ENCODE results near the gene LSAMP.

The LSAMP gene

DNA sequence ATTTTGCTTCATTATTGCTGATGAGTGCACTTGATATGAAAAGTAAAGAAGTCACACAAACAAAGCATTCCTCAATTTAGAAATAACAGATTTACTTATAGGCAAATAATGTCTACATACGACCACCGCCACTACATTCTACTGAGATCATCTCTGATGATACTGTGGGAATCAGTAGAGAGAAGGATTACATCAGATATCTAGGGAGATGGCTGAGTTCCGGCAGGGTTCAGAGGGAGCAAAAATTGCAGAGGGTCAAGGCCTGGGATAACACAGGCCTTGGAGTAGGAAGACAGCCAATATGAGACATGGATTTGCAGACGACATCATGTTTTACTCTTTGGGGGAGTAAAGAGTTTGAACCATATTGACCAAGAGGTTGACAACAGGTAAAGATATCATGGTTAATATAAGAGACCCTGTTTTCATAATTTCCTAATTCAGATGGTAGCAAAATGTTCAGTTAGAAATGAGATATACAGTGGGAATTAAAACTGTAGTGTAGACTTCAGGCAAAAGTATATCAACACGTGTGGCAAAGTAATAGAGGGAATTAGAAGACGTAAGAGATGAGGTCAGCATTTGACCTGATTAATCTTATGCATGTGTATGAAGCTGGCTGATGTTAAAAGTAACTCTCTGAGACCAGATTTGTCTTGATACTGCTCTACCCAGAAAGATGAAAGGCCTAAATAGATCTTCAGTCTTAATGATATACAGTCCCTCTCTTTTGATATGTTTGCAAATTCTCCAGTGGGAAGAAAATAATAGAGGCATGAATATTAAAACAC, 15.6 kb downstream of the LSAMP start:
- DNase-seq: no peak

DNA sequence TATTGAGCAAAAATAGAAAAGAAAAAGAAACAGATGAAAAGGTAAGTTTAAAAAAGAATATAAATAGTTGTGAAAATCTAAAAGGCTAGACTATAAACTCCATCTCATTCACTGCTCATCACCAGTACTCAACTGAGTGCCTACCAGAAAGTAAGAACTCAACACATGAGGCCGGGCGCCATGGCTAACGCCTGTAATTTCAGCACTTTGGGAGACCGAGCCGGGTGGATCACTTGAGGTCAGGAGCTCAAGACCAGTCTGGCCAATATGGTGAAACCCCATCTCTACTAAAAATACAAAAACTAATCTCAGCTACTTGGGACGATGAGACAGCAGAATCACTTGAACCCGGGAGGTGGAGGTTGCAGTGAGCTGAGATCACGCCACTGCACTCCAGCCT, 19.3 kb downstream of the LSAMP start:
- no peak for DNase-seq

GRCh38 chr3:116425126-116425525, 20.2 kb downstream of the LSAMP start:
- DNase-seq: no peak

DNA sequence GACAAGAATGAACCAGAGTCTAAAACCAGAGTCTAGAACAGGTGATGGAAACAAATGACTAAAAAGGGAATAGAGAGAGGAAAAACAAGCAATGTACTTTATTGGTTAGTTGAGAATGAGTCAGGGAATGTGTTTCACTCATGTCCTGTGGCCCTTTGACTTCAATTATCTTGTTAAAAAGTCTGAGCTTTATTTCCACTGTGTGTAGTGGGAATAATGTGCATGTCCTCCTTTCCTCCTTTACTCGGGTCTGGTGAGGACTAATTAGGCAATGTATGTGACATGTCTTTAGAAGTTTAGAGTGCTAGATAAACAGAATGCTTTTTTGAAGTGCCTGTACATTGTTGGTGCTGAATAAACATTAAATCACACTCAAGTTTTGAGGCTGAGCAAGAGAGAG, 21.3 kb downstream of the LSAMP start:
- no peak for DNase-seq

GRCh38 chr3:116423374-116423773, 21.9 kb downstream of the LSAMP start:
- no peak for DNase-seq

DNA sequence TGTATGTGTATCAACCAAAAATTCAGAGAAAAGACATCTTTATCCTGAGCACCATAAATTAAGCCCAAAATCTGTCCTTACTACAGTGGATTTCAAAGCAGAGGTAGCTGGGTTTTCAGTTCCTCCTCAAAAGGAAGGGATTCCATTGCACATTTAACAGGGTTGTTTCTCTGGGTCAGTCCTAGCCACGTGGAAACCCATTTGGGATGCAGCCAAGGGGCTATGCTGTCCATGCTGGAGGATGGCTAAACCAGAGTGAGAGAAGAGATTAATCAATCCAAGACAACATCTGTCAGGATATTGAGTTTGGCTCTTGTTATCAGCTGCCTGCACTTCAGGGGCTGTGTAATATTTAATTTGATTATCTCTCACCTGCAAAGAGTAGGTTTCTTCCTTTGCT, 28.1 kb downstream of the LSAMP start:
- no peak for DNase-seq

DNA sequence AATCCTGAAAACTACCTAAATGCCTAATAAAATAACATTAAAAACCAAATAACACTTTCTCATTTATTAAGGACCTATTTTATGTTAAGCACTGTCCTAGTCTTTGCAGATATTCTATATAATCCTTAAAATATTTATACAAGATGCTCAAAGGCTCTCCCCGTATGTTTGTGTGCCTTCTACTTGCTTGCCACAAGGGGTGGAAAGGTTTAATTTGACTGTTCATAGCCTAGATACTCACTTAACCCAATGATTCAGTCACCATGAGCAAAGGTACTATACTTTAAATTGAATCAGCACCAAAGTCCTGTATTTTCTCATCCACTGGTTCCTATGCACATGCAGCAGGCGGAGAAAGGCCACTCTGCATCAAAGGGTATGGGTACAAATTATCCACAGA, 32.0 kb downstream of the LSAMP start:
- DNase-seq: no peak

- no peak for DNase-seq
These were observed 36.8 kb downstream of the LSAMP start for GRCh38 chr3:116408473-116408872.

DNA sequence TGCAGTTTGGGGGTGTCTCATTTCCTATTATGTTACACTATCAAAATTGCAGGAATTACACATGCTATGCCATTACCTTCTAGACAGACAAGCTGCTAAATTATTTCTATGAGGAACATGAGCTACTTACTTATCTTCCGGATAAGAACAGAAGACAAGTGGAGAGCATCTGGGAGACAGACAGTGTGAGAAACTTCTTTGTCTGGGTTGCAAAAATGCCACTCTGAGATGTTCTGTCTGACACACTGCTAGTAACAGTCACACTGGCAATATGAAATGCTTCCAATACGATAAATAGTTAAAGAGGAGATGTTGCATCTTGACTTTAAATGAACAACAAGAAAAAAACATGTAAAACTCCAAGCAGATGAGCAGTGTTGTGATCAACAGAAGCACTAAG, 40.1 kb downstream of the LSAMP start:
- no peak for DNase-seq

DNA sequence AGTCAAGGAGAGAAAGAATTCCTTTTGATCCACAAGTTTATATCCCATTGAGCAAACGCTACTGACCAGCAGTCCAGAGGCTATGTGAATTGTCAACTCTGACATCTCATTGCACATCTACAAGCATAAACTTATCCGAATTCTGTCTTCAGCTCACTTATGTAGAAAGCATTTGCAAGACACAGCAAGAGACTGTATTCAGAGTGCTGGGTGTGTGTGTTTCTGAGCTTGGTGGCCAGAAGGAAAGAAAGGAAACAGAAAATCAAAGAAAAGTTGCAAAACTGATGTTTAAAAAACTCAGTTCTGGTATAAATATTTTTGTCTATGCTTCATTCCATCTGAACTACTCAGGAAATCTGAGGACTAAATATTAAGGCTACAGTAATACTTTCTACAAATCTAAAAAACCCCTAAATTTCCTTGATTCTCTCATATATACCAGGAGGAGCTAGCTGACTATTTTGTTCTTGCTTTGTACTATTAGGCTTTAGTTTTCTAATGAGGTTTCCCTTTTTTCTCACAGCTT, 45.5 kb downstream of the LSAMP start:
- DNase-seq: no peak

DNA sequence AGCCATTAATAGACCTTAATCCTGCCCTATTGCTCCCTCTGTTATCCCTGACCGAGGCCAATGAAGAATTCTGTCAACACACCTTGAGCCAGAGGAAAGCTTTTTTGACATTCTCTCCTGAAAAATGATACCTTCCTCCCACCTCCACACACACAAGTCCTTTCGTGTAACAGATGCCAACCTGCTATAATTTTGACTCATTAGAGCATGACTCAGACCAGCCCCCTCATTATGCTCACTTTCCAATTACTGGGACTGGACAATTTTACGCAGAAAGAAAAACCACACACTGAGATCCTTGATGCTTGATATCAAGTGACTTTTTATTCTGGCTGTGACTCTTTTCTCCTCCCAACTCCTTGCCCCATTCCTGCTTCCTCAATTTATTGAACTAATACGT, 50.9 kb downstream of the LSAMP start:
- no peak for DNase-seq

DNA sequence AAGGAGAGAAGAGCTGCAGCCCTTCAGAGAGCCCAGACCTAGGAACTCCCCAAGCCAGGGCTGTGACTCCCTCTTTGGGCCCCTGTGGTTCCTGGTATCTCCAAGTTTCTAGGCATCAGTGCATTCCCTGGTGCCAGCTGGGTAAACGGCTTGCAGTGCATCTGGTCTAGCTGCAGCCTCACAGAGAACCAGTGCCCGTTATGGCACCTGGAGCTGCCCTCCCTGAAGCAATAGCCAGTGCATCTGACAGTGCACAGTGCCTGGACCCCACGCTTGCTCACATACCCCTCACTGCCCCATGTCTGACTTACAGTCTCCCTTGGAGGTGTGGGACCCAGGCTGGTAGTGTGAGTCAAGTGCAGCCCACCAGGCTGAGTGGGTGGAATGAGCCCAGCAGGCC, 52.1 kb downstream of the LSAMP start:
- no peak for DNase-seq

DNA sequence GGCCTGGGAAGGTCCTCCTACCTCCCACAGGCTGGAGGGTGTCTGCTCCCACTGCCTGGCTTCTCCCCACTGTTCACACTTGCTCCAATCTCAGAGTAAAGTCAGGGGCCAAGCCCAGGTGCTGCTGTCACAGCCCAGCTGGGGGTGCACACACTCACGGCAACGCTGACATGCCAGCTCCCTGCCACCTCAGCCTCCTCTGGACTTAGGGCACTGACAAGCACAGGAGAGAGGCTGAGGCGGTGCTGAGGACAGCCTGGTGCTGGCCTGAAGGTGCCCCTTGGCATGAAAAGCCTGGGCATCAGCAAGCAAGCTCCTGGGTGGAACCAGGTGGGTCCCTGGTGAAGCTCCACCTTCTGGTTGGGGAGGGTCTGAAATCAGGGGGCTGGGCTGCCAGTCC, 53.0 kb downstream of the LSAMP start:
- DNase-seq: no peak

GRCh38 chr3:116391296-116392201, 53.7 kb downstream of the LSAMP start:
- no peak for DNase-seq

DNA sequence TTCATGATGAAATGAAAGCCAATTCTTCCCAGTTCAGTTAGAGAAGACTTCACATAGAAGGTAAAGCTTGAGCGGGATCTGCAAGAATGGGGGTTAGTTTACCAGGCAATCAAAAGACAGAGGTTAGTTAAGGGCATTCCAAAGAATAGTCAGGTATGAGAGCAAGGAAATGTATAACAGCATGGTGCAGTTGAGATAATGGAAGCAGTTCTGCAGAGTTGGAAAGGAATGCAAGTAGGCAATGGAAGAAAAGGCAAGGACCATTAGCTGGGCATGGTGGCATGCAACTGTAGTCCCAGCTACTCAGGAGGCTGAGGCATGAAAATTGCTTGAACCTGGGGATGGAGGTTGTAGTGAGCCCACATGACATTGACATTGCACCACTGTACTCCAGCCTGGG, 55.0 kb downstream of the LSAMP start:
- DNase-seq: no peak

GRCh38 chr3:116388867-116389385, 56.4 kb downstream of the LSAMP start:
- no peak for DNase-seq

DNA sequence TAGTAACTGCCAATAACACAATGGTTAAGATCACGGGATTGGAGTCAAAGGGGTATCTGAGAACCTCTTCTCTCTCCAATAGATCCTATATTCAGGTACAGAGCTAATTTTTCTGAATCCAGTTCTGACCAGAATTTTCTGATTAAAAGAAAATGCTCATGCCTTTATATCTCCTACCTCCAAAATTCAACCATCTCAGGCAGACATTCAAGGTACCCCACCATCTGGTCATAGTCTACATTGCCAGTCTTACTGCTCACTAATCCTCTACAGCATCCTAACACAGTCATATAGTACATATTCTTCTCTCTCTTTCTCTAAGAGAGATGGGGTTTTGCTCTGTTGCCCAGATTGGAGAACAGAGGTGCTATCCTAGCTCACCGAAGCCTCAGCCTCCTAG, 59.1 kb downstream of the LSAMP start:
- DNase-seq: no peak

GRCh38 chr3:116384717-116385116, 60.6 kb downstream of the LSAMP start:
- no peak for DNase-seq

- no peak for DNase-seq
These were observed 67.2 kb downstream of the LSAMP start for GRCh38 chr3:116378077-116378476.

GRCh38 chr3:116374901-116375300, 70.4 kb downstream of the LSAMP start:
- no peak for DNase-seq

GRCh38 chr3:116367761-116368395, 77.4 kb downstream of the LSAMP start:
- DNase-seq: no peak

- DNase-seq: no peak
These were observed 89.2 kb downstream of the LSAMP start for GRCh38 chr3:116356056-116356455.

DNA sequence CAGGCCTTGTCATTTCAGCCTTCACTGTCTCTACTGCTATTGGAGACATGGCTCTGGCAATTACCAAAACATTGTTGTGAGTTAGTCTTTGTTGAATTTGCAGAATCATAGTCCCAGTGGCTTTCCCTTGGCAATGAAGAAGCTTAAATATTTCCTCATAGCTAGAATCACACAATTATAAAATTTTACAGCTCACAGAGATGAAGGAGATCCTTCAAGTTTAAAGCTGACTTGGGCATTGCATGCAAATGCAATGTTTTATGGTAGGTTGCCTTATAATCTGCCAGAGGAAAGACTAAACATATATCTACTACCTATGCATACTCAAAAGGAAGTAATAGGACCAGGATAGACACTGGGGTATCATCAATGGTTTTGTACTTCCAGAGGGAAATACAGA, 90.9 kb downstream of the LSAMP start:
- DNase-seq: no peak

Measured in T1000 (cell line).